Thyroid gland (tissue), 4 donors: Measurements from ENCODE around the gene MDN1. TPM values are rescaled to one million over a fixed set of nuclear protein-coding genes. Genes with fewer than 3 reads are reported as not detected.

Experiments
- DNase-seq, 2 donors: peaks; one replicate each; pipeline ENCODE4 v3.0.0-alpha.2; 2019
- H3K27ac ChIP-seq, 3 donors: fragments of 200-600 bp; sonication (generic); 1 replicate in 2 of 3; 2 replicates in 1 of 3; pipeline ENCODE4 v1.5.1; 2016 to 2019; ENCODE audit warnings: mild to moderate bottlenecking in 1 of 3, moderate library complexity in 1 of 3
- H3K27me3 ChIP-seq: fragments of 200-600 bp; sonication (generic); one replicate; pipeline ENCODE4 v1.5.1; 2019
- H3K36me3 ChIP-seq, 2 donors: fragments of 200-600 bp; sonication (generic); one replicate each; pipeline ENCODE4 v1.5.1; 2016 to 2019
- H3K4me1 ChIP-seq, 2 donors: fragments of 200-600 bp; sonication (generic); one replicate each; pipeline ENCODE4 v1.5.1; 2017 to 2019
- H3K4me3 ChIP-seq, 3 donors: fragments of 200-600 bp; sonication (generic); replicated peaks in 1 of 3; 1 replicate in 2 of 3; 2 replicates in 1 of 3; pipeline ENCODE4 v1.5.1; 2016; ENCODE audit warnings: mild to moderate bottlenecking in 1 of 3
- H3K9me3 ChIP-seq: fragments of 200-600 bp; sonication (generic); one replicate; pipeline ENCODE4 v1.5.1; 2017
- POLR2A ChIP-seq, 2 donors: fragments of 450-650 bp; IDR thresholded peaks; one replicate each; pipeline ENCODE4 v1.6.1; 2017; ENCODE audit warnings: antibody characterized with exemption in 2 of 2, mild to moderate bottlenecking in 2 of 2, moderate library complexity in 1 of 2
- WGBS, 2 donors: methylation state at CpG; one replicate each; pipeline ENCODE4 v1.1.5; 2017; 5-methylcytosine and 5-hydroxymethylcytosine counted together
- intact Hi-C: fragments of 100-400 bp; cut with DNase I; formaldehyde crosslinking; loops from one replicate; pipeline ENCODE4 v1.15.1; 2023
- total RNA-seq, 4 donors: library from RNA; depleted of rRNA; stranded (reverse); fragments of >200 nt; gene quantifications; one replicate each; pipeline ENCODE4 v1.2.3, GENCODE V29; 2016
- TF ChIP-seq, protein P1 (sequence below), 6 experiments: fragments of 200-600 bp in 3 of 6; fragments of 450-650 bp in 3 of 6; sonication (generic) in 3 of 6; IDR thresholded peaks; one replicate each; pipeline ENCODE4 v1.5.1; 2016 to 2019; ENCODE audit warnings: antibody characterized with exemption in 6 of 6, mild to moderate bottlenecking in 2 of 6, inconsistent platforms in 1 of 6, moderate library complexity in 1 of 6

MDN1 gene
- total RNA-seq, 4 donors from 2014 or later = 32.0 to 44.7 (median 40.1) TPM

DNA sequence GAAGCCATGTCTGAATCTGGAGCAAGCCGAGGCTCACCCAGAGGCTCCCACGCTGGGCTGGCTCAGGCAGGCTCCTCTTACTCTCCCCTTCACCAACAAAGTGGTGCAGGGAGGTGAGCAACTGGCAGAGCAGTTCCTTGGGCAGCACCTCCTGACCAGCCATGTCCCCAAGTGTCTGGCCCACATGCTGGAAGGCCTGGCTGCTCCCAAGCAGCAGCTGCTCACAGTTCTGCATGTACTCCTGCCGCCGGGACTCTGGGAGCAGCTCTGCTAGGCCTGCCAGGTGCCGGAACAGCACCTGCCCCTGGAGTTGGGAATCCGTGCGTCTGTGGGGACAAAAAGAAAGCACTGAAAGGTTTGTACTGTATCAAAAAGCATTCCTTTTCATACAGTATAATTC lies 123.9 kb downstream of the MDN1 start:
- WGBS, 2 donors = 96 to 98% methylated on average over 6 to 7 of the region's 7 CpGs
- Histone ChIP-seq H3K27me3 (no peaks in the 10 kb centered on the region), H3K27ac (no peak overlapping the region), H3K4me1 (no peaks in the 10 kb centered on the region), H3K36me3 (peaks cover 47 to 68% of the 10 kb centered on the region in 2 donors), H3K4me3 (no peak overlapping the region), H3K9me3 (no peaks in the 10 kb centered on the region)
- no peak for DNase-seq
- intact Hi-C loops = no loop called here
- no peak for TF ChIP-seq POLR2A (IDR thresholded peaks at IDR 0.05)
- TF ChIP-seq, protein P1, sequence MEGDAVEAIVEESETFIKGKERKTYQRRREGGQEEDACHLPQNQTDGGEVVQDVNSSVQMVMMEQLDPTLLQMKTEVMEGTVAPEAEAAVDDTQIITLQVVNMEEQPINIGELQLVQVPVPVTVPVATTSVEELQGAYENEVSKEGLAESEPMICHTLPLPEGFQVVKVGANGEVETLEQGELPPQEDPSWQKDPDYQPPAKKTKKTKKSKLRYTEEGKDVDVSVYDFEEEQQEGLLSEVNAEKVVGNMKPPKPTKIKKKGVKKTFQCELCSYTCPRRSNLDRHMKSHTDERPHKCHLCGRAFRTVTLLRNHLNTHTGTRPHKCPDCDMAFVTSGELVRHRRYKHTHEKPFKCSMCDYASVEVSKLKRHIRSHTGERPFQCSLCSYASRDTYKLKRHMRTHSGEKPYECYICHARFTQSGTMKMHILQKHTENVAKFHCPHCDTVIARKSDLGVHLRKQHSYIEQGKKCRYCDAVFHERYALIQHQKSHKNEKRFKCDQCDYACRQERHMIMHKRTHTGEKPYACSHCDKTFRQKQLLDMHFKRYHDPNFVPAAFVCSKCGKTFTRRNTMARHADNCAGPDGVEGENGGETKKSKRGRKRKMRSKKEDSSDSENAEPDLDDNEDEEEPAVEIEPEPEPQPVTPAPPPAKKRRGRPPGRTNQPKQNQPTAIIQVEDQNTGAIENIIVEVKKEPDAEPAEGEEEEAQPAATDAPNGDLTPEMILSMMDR (IDR thresholded peaks at IDR 0.05) = no peak

DNA sequence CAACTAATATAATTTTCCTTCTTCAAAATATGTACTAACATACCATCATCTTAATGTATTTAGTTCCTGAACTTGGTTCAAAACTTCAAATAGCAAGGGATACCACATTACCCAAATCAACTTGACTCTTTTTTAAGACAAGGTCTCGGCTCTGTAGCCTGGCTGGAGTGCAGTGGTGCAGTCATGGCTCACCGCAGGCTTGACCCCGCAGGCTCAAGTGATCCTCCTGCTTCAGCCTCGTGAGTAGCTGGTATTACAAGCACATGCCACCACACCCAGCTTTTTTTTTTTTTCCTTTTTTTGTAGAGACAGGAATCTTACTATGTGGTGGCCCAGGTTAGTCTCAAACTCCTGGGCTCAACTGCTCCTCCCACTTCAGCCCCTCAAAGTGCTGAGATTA lies 125.2 kb downstream of the MDN1 start:
- H3K27me3 ChIP-seq = no peaks in the 10 kb centered on the region
- intact Hi-C loops = no loop called here
- DNase-seq = peak; percentile 9 to 12
- WGBS, 2 donors = 68 to 84% methylated on average over 4 of the region's 4 CpGs
- peaks cover 37 to 68% of the 10 kb centered on the region in 2 donors for H3K36me3 ChIP-seq
- H3K4me1 ChIP-seq = no peaks in the 10 kb centered on the region
- no peak overlapping the region for H3K4me3 ChIP-seq
- no peaks in the 10 kb centered on the region for H3K9me3 ChIP-seq
- no peak overlapping the region for H3K27ac ChIP-seq
- TF ChIP-seq, protein P1 (IDR thresholded peaks at IDR 0.05) = no peak
- no peak for TF ChIP-seq POLR2A (IDR thresholded peaks at IDR 0.05)

DNA sequence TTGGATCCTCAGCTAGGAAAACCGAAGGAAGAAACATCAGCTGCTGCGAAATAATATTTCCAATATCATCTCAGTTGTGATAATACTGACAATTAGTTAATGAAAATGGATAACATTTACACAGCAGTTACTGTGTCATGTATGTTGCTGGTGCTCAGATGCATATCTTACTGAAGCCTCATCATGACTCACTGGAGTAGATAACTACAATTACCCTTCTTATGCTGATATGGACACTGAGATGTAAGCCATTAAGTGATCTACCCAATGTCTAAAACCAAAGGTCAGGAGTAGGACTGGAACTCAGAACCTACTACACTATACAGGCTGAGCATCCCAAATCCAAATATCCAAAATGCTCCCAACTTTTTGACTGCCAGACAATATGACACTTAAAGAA lies 126.4 kb downstream of the MDN1 start:
- TF ChIP-seq POLR2A (IDR thresholded peaks at IDR 0.05) = no peak
- TF ChIP-seq, protein P1 (IDR thresholded peaks at IDR 0.05) = no peak
- Histone ChIP-seq H3K36me3 (peaks cover 43 to 72% of the 10 kb centered on the region in 2 donors), H3K27ac (no peak overlapping the region), H3K9me3 (no peaks in the 10 kb centered on the region), H3K27me3 (no peaks in the 10 kb centered on the region), H3K4me1 (no peaks in the 10 kb centered on the region), H3K4me3 (no peak overlapping the region)
- WGBS, 2 donors = 98 to 99% methylated on average over 2 of the region's 2 CpGs
- intact Hi-C loops = no loop called here
- no peak for DNase-seq

DNA sequence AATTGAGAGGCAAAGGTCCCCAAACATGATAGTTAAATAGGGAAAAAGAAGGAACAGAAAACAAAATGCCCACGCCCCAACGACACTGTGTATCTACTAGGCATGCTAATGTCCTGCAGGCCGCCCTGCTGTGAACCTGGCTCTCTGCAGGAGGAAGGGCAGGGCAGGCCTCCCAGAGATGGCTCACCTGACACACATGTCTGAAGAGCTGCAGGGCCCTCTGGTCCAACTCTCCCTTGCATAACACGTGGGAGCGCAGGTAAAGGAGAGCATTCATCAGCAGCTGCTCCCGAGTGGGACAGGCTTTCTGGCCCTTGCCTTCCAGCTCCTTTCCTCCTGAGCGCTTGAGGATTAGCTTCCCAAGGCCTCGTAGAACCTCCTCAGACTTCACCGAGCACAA lies 127.3 kb downstream of the MDN1 start:
- no peaks in the 10 kb centered on the region for H3K9me3 ChIP-seq
- no peak overlapping the region for H3K4me3 ChIP-seq
- no peak overlapping the region for H3K27ac ChIP-seq
- intact Hi-C loops = no loop called here
- WGBS, 2 donors = 81 to 88% methylated on average over 9 of the region's 9 CpGs
- H3K4me1 ChIP-seq = no peaks in the 10 kb centered on the region
- DNase-seq = no peak
- no peak for TF ChIP-seq POLR2A (IDR thresholded peaks at IDR 0.05)
- TF ChIP-seq, protein P1 (IDR thresholded peaks at IDR 0.05) = no peak
- no peaks in the 10 kb centered on the region for H3K27me3 ChIP-seq
- peaks cover 49 to 76% of the 10 kb centered on the region in 2 donors for H3K36me3 ChIP-seq

DNA sequence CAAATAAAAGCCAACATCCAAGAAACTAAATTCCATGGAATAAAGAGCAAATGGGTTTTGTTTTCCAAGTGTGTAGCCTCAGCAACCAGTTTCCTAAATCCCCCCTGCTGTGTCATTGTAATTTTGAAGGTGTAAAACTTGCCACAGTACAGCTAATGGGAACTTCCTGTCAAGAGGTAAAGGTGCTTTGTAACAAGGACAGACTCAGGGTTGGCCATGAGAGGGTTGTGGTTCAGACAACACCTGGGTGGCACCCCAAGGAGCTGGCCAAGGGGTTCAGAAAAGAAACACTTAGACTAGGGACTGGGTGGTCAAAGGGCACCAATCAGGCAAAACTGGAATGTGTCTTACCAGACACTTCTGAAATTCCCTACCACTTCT lies 128.7 kb downstream of the MDN1 start:
- Histone ChIP-seq H3K36me3 (peaks cover 52 to 80% of the 10 kb centered on the region in 2 donors), H3K27me3 (no peaks in the 10 kb centered on the region), H3K9me3 (no peaks in the 10 kb centered on the region), H3K27ac (no peak overlapping the region), H3K4me1 (no peaks in the 10 kb centered on the region), H3K4me3 (no peak overlapping the region)
- intact Hi-C loops = no loop called here
- no peak for DNase-seq
- TF ChIP-seq POLR2A (IDR thresholded peaks at IDR 0.05) = no peak
- TF ChIP-seq, protein P1 (IDR thresholded peaks at IDR 0.05) = no peak
